HG03378 (cell line): ENCODE data around the gene NCSTN.

Experiments
- ATAC-seq: cut with Tn5 transposase; IDR thresholded peaks from one replicate; pipeline ENCODE4 v1.9.1; 2021; ENCODE audit warnings: mild to moderate bottlenecking, moderate library complexity; ENCODE audit not compliant: unreplicated experiment

The NCSTN gene

GRCh38 chr1:160351629-160352028 lies 8.4 kb downstream of the NCSTN start:
- no peak for ATAC-seq

- ATAC-seq: no peak
These were observed 9.4 kb downstream of the NCSTN start for GRCh38 chr1:160352555-160352954.

GRCh38 chr1:160353223-160353622 lies 10.0 kb downstream of the NCSTN start:
- no peak for ATAC-seq

GRCh38 chr1:160354388-160354985 lies 11.3 kb downstream of the NCSTN start:
- no peak for ATAC-seq

- no peak for ATAC-seq
These were observed 14.3 kb downstream of the NCSTN start for GRCh38 chr1:160357286-160358002.

- no peak for ATAC-seq
These were observed 14.9 kb downstream of the NCSTN start for GRCh38 chr1:160358073-160358472.

- no peak for ATAC-seq
These were observed 16.5 kb downstream of the NCSTN start for GRCh38 chr1:160359559-160360226.

- ATAC-seq: no peak
These were observed 17.1 kb downstream of the NCSTN start for GRCh38 chr1:160360227-160360695.

- ATAC-seq: no peak
These were observed 18.0 kb downstream of the NCSTN start for GRCh38 chr1:160361199-160361598.

- no peak for ATAC-seq
These were observed 18.6 kb downstream of the NCSTN start for GRCh38 chr1:160361814-160362167.

GRCh38 chr1:160362168-160362957 lies 19.2 kb downstream of the NCSTN start:
- ATAC-seq: no peak

- no peak for ATAC-seq
These were observed 19.8 kb downstream of the NCSTN start for GRCh38 chr1:160363010-160363409.

GRCh38 chr1:160363951-160364735 lies 21.0 kb downstream of the NCSTN start:
- no peak for ATAC-seq

- ATAC-seq: no peak
These were observed 22.1 kb downstream of the NCSTN start for GRCh38 chr1:160365325-160365724.

GRCh38 chr1:160366731-160367515 lies 23.7 kb downstream of the NCSTN start, which contains the start of gene NHLH1:
Gene NHLH1 (plus strand): TSS chr1:160367071. CDS start chr1:160370732, 3,661 bp downstream.
- no peak for ATAC-seq

GRCh38 chr1:160367516-160367900 lies 24.3 kb downstream of the NCSTN start:
- no peak for ATAC-seq

GRCh38 chr1:160367934-160368923 lies 25.0 kb downstream of the NCSTN start:
- no peak for ATAC-seq

GRCh38 chr1:160369087-160369486 lies 25.9 kb downstream of the NCSTN start:
- ATAC-seq: no peak
